Suppressor macrophage (primary cell): ENCODE results near the gene GPER1.
"Not testable (repeated sequence)": the region's sequence is repeated elsewhere in the genome, so short reads cannot be mapped to it uniquely, and the experiment has no call there.

Experiments
- DNase-seq, 4 experiments: peaks; one replicate each; pipeline ENCODE4 v3.0.0-alpha.2; 2020 to 2022

Gene GPER1

GRCh38 chr7:1121886-1122831 is 34.2 kb downstream of the GPER1 start:
- no peak for DNase-seq

- DNase-seq, result no peak
Measured at GRCh38 chr7:1122832-1123501, 35.1 kb downstream of the GPER1 start.

- no peak for DNase-seq
Measured at GRCh38 chr7:1123715-1124114, 35.8 kb downstream of the GPER1 start.

- DNase-seq, result no peak
Measured at GRCh38 chr7:1124164-1124563, 36.3 kb downstream of the GPER1 start.

- DNase-seq, result no peak
Measured at GRCh38 chr7:1124816-1125602, 37.1 kb downstream of the GPER1 start.

- no peak for DNase-seq
Measured at GRCh38 chr7:1125603-1125969, 37.7 kb downstream of the GPER1 start.

GRCh38 chr7:1127001-1127400 is 39.1 kb downstream of the GPER1 start:
- no peak for DNase-seq

GRCh38 chr7:1129431-1129830 is 41.5 kb downstream of the GPER1 start:
- no peak for DNase-seq

GRCh38 chr7:1130021-1130990 is 42.4 kb downstream of the GPER1 start:
- DNase-seq, result no peak

- no peak for DNase-seq
Measured at GRCh38 chr7:1131471-1132265, 43.8 kb downstream of the GPER1 start.

- peak; percentile 52 to 71 (median 62) for DNase-seq
Measured at GRCh38 chr7:1134951-1135350, 47.0 kb downstream of the GPER1 start.

- no peak for DNase-seq
Measured at GRCh38 chr7:1136841-1137516, 49.1 kb downstream of the GPER1 start.

- DNase-seq, result no peak
Measured at GRCh38 chr7:1137517-1138167, 49.7 kb downstream of the GPER1 start.

- DNase-seq, result peak in 3 of 4 experiments; percentile 29 to 43 (median 41)
Measured at GRCh38 chr7:1140476-1141104, 52.7 kb downstream of the GPER1 start.

GRCh38 chr7:1141651-1142050 is 53.7 kb downstream of the GPER1 start:
- DNase-seq, result no peak

- DNase-seq, result no peak
Measured at GRCh38 chr7:1142051-1142635, 54.2 kb downstream of the GPER1 start.

- not testable (repeated sequence) for DNase-seq
Measured at GRCh38 chr7:1143031-1143430, 55.1 kb downstream of the GPER1 start.
